Naive B cell (primary cell): ENCODE results near the gene TEX264. TPM values are rescaled to one million over a fixed set of nuclear protein-coding genes. Genes with fewer than 3 reads are reported as not detected.

Source experiments
- polyA plus RNA-seq, 6 donors: library from polyadenylated mRNA; unstranded; fragments of 300-500 nt; fragmentation: Illumina TruSeq; gene quantifications; one replicate each; pipeline ENCODE4 v1.2.3, GENCODE V29; 2021; ENCODE audit warnings: low read depth in 6 of 6

The TEX264 gene
- polyA plus RNA-seq, 6 donors from 2014 or later = 69.7 to 101 (median 87.2) TPM

Other genes starting within 250 kb of the TEX264 start
- 10 to 100 TPM in 3 of 6 donors, 1 to 10 TPM in 3; 4.1 to 17.1 (median 10.4) TPM for gene DCAF1, start 171.2 kb upstream of the TEX264 start, polyA plus RNA-seq
- 10 to 100 TPM in 4 of 6 donors, 1 to 10 TPM in 2; 4.7 to 20.4 (median 12.8) TPM for gene RAD54L2, start 132.5 kb upstream of the TEX264 start, polyA plus RNA-seq
- gene GRM2, start 35.8 kb downstream of the TEX264 start, polyA plus RNA-seq = under 1 TPM in 2 of 6 donors, not detected in 4; 0.07 to 0.15 TPM
- gene IQCF6, start 108.0 kb downstream of the TEX264 start, polyA plus RNA-seq = not detected
- gene IQCF2, start 190.4 kb downstream of the TEX264 start, polyA plus RNA-seq = not detected
- gene IQCF5, start 204.3 kb downstream of the TEX264 start, polyA plus RNA-seq = not detected
- not detected for gene IQCF1, start 232.1 kb downstream of the TEX264 start, polyA plus RNA-seq